Measurements from ENCODE around the gene DMXL1.
A peak's percentile ranks its signal among the peaks of the same experiment; 100 is the strongest.

DMXL1 gene

GRCh38 chr5:119289438-119290044, 218.7 kb downstream of the DMXL1 start:
- peaks cover 6% of the 10 kb centered on the region; the same call in 1 of the 2 replicates for H3K36me3 ChIP-seq (ENCODE audit: low read depth)
- ATAC-seq (ENCODE audit: low read depth) (no peak), DNase-seq (ENCODE audit: low spot score) (no peak)
- no peaks in the 10 kb centered on the region for H3K27me3 ChIP-seq (ENCODE audit: insufficient read depth, poor library complexity, severe bottlenecking)
- H3K9me3 ChIP-seq (ENCODE audit: severe bottlenecking): no peaks in the 10 kb centered on the region
- peaks cover 50% of the 10 kb centered on the region for H3K4me1 ChIP-seq (ENCODE audit: insufficient read depth, poor library complexity, severe bottlenecking)
- no peak for TF ChIP-seq CTCF (IDR thresholded peaks at IDR 0.05; ENCODE audit: poor library complexity, severe bottlenecking)
- peak overlapping the region; percentile 95 for H3K27ac ChIP-seq (ENCODE audit: poor library complexity, severe bottlenecking)
- no peak overlapping the region for H3K4me3 ChIP-seq (ENCODE audit: severe bottlenecking)

GRCh38 chr5:119290161-119290569, 219.3 kb downstream of the DMXL1 start:
- H3K4me3 ChIP-seq (ENCODE audit: severe bottlenecking): no peak overlapping the region
- ATAC-seq (ENCODE audit: low read depth) (no peak), DNase-seq (ENCODE audit: low spot score) (no peak)
- no peak for TF ChIP-seq CTCF (IDR thresholded peaks at IDR 0.05; ENCODE audit: poor library complexity, severe bottlenecking)
- no peaks in the 10 kb centered on the region for H3K9me3 ChIP-seq (ENCODE audit: severe bottlenecking)
- peaks cover 6% of the 10 kb centered on the region; the same call in 1 of the 2 replicates for H3K36me3 ChIP-seq (ENCODE audit: low read depth)
- H3K27me3 ChIP-seq (ENCODE audit: insufficient read depth, poor library complexity, severe bottlenecking): no peaks in the 10 kb centered on the region
- peaks cover 50% of the 10 kb centered on the region for H3K4me1 ChIP-seq (ENCODE audit: insufficient read depth, poor library complexity, severe bottlenecking)
- peak overlapping the region; percentile 95 for H3K27ac ChIP-seq (ENCODE audit: poor library complexity, severe bottlenecking)

- no peaks in the 10 kb centered on the region for H3K27me3 ChIP-seq (ENCODE audit: insufficient read depth, poor library complexity, severe bottlenecking)
- no peaks in the 10 kb centered on the region for H3K9me3 ChIP-seq (ENCODE audit: severe bottlenecking)
- TF ChIP-seq CTCF (IDR thresholded peaks at IDR 0.05; ENCODE audit: poor library complexity, severe bottlenecking): no peak
- peak overlapping the region; percentile 95 for H3K27ac ChIP-seq (ENCODE audit: poor library complexity, severe bottlenecking)
- DNase-seq (ENCODE audit: low spot score): no peak
- no peak for ATAC-seq (ENCODE audit: low read depth)
- H3K4me1 ChIP-seq (ENCODE audit: insufficient read depth, poor library complexity, severe bottlenecking): peaks cover 49% of the 10 kb centered on the region
- no peak overlapping the region for H3K4me3 ChIP-seq (ENCODE audit: severe bottlenecking)
- peaks cover 6% of the 10 kb centered on the region; the same call in 1 of the 2 replicates for H3K36me3 ChIP-seq (ENCODE audit: low read depth)
Measured at GRCh38 chr5:119290607-119291006, 219.7 kb downstream of the DMXL1 start.

GRCh38 chr5:119291056-119291455, 220.2 kb downstream of the DMXL1 start:
- DNase-seq (ENCODE audit: low spot score) (no peak), ATAC-seq (ENCODE audit: low read depth) (no peak)
- no peak overlapping the region for H3K4me3 ChIP-seq (ENCODE audit: severe bottlenecking)
- H3K36me3 ChIP-seq (ENCODE audit: low read depth): peaks cover 6% of the 10 kb centered on the region; the same call in 1 of the 2 replicates
- H3K27me3 ChIP-seq (ENCODE audit: insufficient read depth, poor library complexity, severe bottlenecking): no peaks in the 10 kb centered on the region
- no peak for TF ChIP-seq CTCF (IDR thresholded peaks at IDR 0.05; ENCODE audit: poor library complexity, severe bottlenecking)
- H3K9me3 ChIP-seq (ENCODE audit: severe bottlenecking): no peaks in the 10 kb centered on the region
- no peak overlapping the region for H3K27ac ChIP-seq (ENCODE audit: poor library complexity, severe bottlenecking)
- peaks cover 44% of the 10 kb centered on the region for H3K4me1 ChIP-seq (ENCODE audit: insufficient read depth, poor library complexity, severe bottlenecking)

GRCh38 chr5:119291877-119292276, 221.0 kb downstream of the DMXL1 start:
- Histone ChIP-seq H3K36me3 (ENCODE audit: low read depth) (peaks cover 6% of the 10 kb centered on the region; the same call in 1 of the 2 replicates), H3K4me3 (ENCODE audit: severe bottlenecking) (no peak overlapping the region), H3K27ac (ENCODE audit: poor library complexity, severe bottlenecking) (no peak overlapping the region), H3K9me3 (ENCODE audit: severe bottlenecking) (no peaks in the 10 kb centered on the region), H3K27me3 (ENCODE audit: insufficient read depth, poor library complexity, severe bottlenecking) (no peaks in the 10 kb centered on the region), H3K4me1 (ENCODE audit: insufficient read depth, poor library complexity, severe bottlenecking) (peaks cover 41% of the 10 kb centered on the region)
- TF ChIP-seq CTCF (IDR thresholded peaks at IDR 0.05; ENCODE audit: poor library complexity, severe bottlenecking): no peak
- no peak for DNase-seq (ENCODE audit: low spot score)
- ATAC-seq (ENCODE audit: low read depth): no peak

Measured in RWPE2 (cell line).